HFFc6 (cell line): ENCODE measurements around the gene HRG. TPM values are rescaled to one million over a fixed set of nuclear protein-coding genes. Genes with fewer than 3 reads are reported as not detected.

ENCODE experiments used
- DNase-seq: peaks from one replicate; pipeline ENCODE4 v3.0.0-alpha.2; 2018
- H3K27ac Mint-ChIP-seq: 2 replicates; pipeline ENCODE4 v1.8.0; 2020; ENCODE audit warnings: mild to moderate bottlenecking, mixed read lengths
- H3K27me3 Mint-ChIP-seq: 2 replicates; pipeline ENCODE4 v1.8.0; 2021; ENCODE audit warnings: mild to moderate bottlenecking, moderate library complexity, mixed read lengths; ENCODE audit not compliant: insufficient read depth
- H3K36me3 Mint-ChIP-seq: 2 replicates; pipeline ENCODE4 v1.8.0; 2021; ENCODE audit warnings: low read depth, mixed read lengths
- H3K4me1 Mint-ChIP-seq: 2 replicates; pipeline ENCODE4 v1.8.0; 2020; ENCODE audit warnings: low read depth, mixed read lengths
- H3K4me3 Mint-ChIP-seq: 2 replicates; pipeline ENCODE4 v1.8.0; 2020; ENCODE audit warnings: mild to moderate bottlenecking, moderate library complexity, mixed read lengths
- H3K9me3 Mint-ChIP-seq: 2 replicates; pipeline ENCODE4 v1.8.0; 2020; ENCODE audit warnings: mild to moderate bottlenecking, mixed read lengths
- total RNA-seq, 6 experiments: library from RNA; stranded (reverse); fragmentation: NEBNext Ultra II Directional; extraction: Animal tissue kit (Norgen Biotek cat#: 25700); gene quantifications; 2 replicates in 1 of 6; 3 replicates in 5 of 6; pipeline ENCODE4 v1.2.3, GENCODE V29; 2021
- TF ChIP-seq, protein P1 (sequence below): fragments of 200-600 bp; sonication (generic); IDR thresholded peaks from 2 replicates; pipeline ENCODE4 v1.5.0; 2021; ENCODE audit warnings: antibody characterized with exemption, mild to moderate bottlenecking

HRG gene
- total RNA-seq, 6 experiments from 2014 or later, result not detected

GRCh38 chr3:186635532-186635931 lies 30.3 kb upstream of the HRG start:
- Mint-ChIP-seq H3K4me3 (no peak overlapping the region), H3K9me3 (no peaks in the 10 kb centered on the region), H3K4me1 (peaks cover 5% of the 10 kb centered on the region), H3K36me3 (no peaks in the 10 kb centered on the region), H3K27me3 (peaks cover 22% of the 10 kb centered on the region), H3K27ac (no peak overlapping the region)
- DNase-seq, result no peak
- TF ChIP-seq, protein P1, sequence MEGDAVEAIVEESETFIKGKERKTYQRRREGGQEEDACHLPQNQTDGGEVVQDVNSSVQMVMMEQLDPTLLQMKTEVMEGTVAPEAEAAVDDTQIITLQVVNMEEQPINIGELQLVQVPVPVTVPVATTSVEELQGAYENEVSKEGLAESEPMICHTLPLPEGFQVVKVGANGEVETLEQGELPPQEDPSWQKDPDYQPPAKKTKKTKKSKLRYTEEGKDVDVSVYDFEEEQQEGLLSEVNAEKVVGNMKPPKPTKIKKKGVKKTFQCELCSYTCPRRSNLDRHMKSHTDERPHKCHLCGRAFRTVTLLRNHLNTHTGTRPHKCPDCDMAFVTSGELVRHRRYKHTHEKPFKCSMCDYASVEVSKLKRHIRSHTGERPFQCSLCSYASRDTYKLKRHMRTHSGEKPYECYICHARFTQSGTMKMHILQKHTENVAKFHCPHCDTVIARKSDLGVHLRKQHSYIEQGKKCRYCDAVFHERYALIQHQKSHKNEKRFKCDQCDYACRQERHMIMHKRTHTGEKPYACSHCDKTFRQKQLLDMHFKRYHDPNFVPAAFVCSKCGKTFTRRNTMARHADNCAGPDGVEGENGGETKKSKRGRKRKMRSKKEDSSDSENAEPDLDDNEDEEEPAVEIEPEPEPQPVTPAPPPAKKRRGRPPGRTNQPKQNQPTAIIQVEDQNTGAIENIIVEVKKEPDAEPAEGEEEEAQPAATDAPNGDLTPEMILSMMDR, result no peak

DNA sequence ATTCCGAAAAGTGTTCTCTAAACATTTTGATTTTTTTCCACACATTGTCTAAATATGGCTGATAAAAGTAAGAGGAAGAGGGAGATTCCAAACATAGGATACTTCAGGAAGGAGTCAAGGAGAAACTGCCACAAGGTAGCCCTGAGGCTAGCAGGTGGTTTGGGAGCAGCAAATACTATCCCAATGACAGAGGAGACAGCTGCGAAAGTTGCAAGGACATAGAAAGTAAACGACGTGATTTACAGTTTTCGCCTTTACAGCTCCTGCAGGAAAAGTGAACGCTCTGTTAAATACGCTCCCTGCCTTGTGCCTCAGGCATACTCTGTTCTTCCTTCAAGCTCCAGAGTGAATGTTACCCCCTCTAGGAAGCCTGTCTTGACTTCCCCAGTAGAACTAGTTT lies 29.3 kb upstream of the HRG start:
- Mint-ChIP-seq H3K36me3 (no peaks in the 10 kb centered on the region), H3K4me1 (peaks cover 11% of the 10 kb centered on the region), H3K4me3 (no peak overlapping the region), H3K9me3 (no peaks in the 10 kb centered on the region), H3K27ac (no peak overlapping the region), H3K27me3 (peaks cover 21% of the 10 kb centered on the region)
- TF ChIP-seq, protein P1, result no peak
- DNase-seq, result no peak

GRCh38 chr3:186637686-186638085 lies 28.1 kb upstream of the HRG start:
- Mint-ChIP-seq H3K9me3 (no peaks in the 10 kb centered on the region), H3K27me3 (peaks cover 20% of the 10 kb centered on the region), H3K4me1 (peaks cover 11% of the 10 kb centered on the region), H3K36me3 (no peaks in the 10 kb centered on the region), H3K27ac (no peak overlapping the region), H3K4me3 (no peak overlapping the region)
- TF ChIP-seq, protein P1, result no peak
- no peak for DNase-seq

DNA sequence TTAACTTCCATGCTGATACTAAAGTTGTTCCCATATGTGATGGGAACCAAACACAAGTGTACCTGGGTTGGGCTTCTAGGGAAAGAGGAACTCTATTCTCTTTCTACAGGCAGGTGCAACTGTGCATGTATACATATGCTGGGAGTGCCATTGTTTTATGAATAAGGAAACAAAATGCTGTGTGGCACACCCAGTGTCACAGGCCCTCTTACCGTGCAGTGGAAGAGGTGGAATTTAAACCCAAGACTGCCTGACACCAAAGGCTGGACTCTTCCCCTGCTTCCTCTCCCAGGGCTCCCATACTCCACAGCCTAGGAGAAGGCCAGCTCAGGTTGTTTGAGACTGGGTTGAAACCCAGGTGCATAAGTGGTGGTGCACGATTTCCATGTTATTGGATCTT lies 27.6 kb upstream of the HRG start:
- no peaks in the 10 kb centered on the region for H3K9me3 Mint-ChIP-seq
- peaks cover 11% of the 10 kb centered on the region for H3K4me1 Mint-ChIP-seq
- H3K27ac Mint-ChIP-seq, result no peak overlapping the region
- DNase-seq, result no peak
- H3K4me3 Mint-ChIP-seq, result no peak overlapping the region
- no peaks in the 10 kb centered on the region for H3K36me3 Mint-ChIP-seq
- TF ChIP-seq, protein P1, result no peak
- peaks cover 26% of the 10 kb centered on the region for H3K27me3 Mint-ChIP-seq

DNA sequence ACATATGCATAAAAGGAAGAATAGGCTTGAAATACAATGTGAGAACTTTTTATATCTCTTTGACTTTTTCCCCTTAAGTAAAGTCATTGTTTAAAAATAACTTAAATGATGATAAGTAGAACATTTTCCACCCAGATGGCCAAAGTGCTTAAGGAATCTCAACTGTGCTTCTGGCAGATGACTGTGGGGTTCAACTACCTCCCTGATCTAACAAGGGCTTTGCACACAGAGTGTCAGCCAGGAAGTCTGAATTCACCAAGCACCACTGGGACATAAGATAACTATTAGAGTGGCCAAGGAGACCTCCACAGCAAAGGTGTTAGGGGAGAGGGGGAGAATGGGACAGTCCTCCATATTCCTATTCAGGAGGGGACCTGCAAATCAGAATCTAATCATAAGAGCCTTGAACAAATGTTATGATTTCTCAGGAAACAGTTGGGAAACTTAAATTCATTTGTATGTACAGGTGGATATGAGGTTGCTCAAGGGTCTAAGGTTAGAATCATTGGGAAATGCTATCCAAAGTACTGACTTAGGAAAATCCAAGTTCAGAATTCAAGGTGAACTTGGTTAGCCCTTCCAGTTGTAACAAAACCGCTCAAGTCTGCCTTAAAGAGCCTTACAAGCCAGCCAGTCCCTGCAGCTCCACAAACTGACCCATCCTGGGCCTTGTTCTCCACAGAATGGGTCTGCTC lies 25.9 kb upstream of the HRG start, which contains the start of gene FETUB:
TSS of gene FETUB (plus strand) at position 622 of the 695 bp plus-strand sequence. CDS start at position 684, 62 bp downstream.
- no peak for DNase-seq
- H3K4me3 Mint-ChIP-seq, result peak within 1 kb of the TSS; percentile 6

More for the DNA sequence above, 25.9 kb upstream of the HRG start, which contains the start of gene FETUB:
- no peaks in the 10 kb centered on the region for H3K9me3 Mint-ChIP-seq
- TF ChIP-seq, protein P1, result no peak
- no peaks in the 10 kb centered on the region for H3K36me3 Mint-ChIP-seq
- H3K4me1 Mint-ChIP-seq, result peaks cover 11% of the 10 kb centered on the region
- H3K27ac Mint-ChIP-seq, result no peak within 1 kb of the TSS
- peaks cover 31% of the 10 kb centered on the region for H3K27me3 Mint-ChIP-seq
